GM12873 (cell line): ENCODE data around the gene SYNE1.

Experiments
- CTCF ChIP-seq: IDR thresholded peaks from 2 replicates; pipeline ENCODE4 v1.5.1; 2012; ENCODE audit warnings: low read depth, mild to moderate bottlenecking, moderate library complexity, low read length, control low read depth; ENCODE audit not compliant: insufficient read depth; ENCODE audit errors: missing control alignments

Gene SYNE1

DNA sequence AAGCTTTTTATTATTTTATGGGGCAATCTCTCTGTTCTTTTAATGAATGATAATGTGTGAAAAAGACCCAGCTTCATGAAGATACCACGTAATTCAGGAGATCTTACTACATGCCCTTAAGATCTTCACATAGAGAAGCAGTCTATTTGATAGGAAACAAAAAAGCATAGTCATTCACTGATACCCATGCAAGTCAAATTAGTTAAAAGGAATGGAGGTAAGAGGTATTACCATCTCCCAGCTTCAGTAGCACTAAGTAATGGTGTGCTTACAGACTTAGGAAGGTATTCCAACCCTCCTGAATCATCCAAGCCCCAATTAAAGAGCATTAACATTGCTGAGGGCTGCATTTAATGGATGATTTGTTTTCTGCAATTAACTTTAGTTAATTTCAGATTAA is 364.7 kb downstream of the SYNE1 start:
- no peak for TF ChIP-seq CTCF

- TF ChIP-seq CTCF = no peak
Measured at GRCh38 chr6:152271776-152272464, 365.2 kb downstream of the SYNE1 start.

GRCh38 chr6:152270301-152270925 is 366.7 kb downstream of the SYNE1 start:
- TF ChIP-seq CTCF = no peak

DNA sequence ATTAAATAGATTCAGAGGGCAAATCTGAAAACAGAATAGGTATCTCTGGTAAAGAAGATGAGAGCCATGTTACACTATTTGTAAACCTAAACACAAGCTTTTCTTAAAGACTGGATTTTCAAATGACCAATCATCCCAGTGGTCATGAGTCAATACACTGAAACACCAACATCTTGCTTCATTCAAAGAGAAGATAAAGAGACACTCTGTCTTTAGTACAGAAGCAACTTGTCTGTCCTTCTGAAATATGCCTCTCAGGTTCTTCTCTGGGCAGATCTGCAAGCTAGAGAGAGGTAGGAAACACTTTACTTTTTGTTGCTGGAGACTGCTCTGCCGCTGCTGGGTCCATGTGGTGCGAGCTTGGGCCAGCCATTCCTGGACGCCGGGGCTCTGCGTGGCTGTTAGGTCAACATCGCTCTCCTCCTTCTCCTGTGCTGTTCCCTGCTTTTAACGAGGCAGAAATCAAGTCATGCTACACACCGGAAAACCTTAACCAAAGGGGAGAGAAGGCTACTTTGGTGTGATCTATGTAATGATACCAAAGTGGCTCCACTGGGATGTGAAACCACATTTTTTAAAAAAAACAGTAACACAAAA is 368.2 kb downstream of the SYNE1 start:
- no peak for TF ChIP-seq CTCF

GRCh38 chr6:152267967-152268845 is 369.0 kb downstream of the SYNE1 start:
- peak; percentile 45 for TF ChIP-seq CTCF

DNA sequence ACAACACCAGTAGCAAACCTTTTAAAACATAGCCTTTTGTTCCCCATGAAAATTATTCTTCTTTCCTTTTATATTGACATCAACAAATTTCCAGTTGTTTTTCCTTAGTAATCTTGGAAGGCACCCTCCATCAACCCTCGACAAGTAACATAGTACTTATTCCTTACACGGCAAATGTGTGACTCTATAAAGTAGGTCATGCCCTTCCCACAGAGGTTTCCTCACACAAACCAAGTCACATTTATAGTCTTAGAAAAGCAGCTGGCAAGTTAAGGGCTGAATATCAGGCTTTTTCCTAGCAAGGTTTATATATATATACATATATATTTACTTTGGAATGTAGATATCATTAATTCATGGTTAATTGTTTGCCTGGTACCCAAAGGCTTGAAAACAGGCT is 371.5 kb downstream of the SYNE1 start:
- TF ChIP-seq CTCF = no peak

- no peak for TF ChIP-seq CTCF
Measured at GRCh38 chr6:152263582-152263981, 373.6 kb downstream of the SYNE1 start.
